ENCODE measurements around the gene PLCB4.

PLCB4 gene

GRCh38 chr20:9185511-9185910, 116.6 kb downstream of the PLCB4 start:
- DNase-seq = no peak

DNA sequence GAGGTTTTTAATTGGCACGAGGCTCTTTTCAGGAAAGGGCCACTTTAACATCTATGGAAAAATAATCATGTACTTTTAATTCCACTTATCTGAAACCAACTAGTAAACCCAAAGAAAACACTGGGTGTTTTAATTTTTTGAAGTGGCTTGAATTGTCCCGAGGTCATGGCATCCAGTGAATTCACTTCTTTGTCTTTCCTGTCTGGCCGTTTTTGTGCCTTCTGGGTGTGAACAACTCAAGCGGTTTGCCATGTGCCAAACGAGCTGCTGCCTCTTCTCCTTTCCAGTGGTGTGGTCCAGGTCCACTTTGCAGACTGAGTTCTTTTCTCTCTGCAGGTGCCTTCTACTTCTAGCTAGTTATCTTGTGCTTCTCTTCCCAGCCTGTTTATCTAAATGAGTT, 117.5 kb downstream of the PLCB4 start:
- no peak for DNase-seq

DNA sequence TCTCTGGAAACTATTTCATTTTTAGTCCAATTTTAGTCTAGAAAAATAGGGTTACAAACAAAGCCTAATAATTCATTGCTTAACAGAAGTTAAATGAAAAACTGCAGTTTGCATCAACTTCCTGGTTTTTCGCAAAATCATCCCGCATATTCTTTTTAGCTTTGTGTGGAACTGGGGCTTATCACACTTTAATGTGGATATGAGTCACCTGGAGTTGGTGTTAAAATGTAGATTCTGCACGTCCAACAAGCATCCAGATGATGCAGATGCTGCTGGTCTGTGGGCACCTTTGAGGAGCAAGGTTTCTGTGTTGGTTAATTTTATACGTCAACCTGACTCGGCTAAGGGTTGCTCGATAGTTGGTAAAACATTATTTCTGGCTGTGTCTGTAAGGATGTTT, 126.1 kb downstream of the PLCB4 start:
- no peak for DNase-seq

GRCh38 chr20:9196110-9196509, 127.2 kb downstream of the PLCB4 start:
- DNase-seq = no peak

DNA sequence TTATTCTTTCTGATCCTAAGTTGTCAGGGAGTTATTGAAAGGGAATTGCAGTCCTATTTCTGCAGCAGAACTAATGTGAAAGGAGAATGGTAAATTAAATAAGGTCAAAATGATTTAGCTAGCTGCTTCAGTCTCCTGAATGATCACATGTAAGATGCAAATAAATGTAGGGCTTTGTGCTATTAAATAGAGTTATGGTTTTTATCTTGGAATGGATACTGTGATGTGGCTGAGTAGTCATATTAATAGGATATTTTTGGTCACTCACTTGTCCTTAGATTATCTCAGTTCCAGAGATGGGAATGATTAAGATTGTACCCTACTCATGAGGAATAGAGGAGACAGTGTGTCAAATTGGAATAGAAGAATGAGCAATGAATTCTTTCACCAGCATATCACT, 129.6 kb downstream of the PLCB4 start:
- DNase-seq = no peak

- no peak for DNase-seq
These were observed 131.3 kb downstream of the PLCB4 start for GRCh38 chr20:9200196-9200595.

DNA sequence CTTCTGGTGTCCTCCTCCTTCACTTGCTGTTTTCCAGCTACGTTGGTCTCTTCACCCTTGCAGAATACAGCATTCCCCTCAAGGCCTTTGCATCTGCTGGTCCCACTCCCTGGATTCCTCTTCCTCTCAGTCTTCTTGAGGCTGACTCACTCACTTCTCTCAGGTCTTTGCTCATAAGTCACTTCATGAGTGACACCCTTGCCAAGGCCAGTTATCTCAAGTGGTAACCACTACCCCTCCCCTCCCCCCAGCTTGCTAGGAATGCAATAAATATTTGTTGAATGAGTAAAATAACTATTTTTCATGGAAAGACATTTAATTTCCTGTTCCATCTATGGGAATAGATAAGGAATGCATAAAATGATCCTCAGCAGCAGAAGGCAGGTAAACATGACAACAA, 131.7 kb downstream of the PLCB4 start:
- no peak for DNase-seq

GRCh38 chr20:9202420-9203080, 133.7 kb downstream of the PLCB4 start:
- no peak for DNase-seq

GRCh38 chr20:9203081-9203447, 134.2 kb downstream of the PLCB4 start:
- DNase-seq = no peak

- DNase-seq = no peak
These were observed 136.1 kb downstream of the PLCB4 start for GRCh38 chr20:9204979-9205378.

DNA sequence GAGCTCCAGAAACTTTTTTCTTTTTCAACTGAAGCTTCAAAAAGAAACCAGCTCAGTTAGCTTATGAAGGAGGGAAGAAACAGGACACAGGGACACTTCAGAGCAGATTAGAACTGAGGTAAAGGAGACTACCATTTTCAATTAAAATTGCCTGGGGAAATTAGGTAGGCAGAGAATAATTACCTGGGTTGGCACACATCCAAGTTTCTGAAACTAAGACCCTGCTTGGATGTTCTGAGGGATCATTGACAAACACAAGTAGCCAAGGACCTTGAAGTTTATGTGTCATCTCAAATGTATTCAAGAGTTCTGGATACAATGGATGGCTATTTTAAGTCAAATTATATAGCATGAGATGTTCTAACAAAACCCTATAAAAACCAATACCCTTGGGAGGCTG, 137.6 kb downstream of the PLCB4 start:
- DNase-seq = no peak

DNA sequence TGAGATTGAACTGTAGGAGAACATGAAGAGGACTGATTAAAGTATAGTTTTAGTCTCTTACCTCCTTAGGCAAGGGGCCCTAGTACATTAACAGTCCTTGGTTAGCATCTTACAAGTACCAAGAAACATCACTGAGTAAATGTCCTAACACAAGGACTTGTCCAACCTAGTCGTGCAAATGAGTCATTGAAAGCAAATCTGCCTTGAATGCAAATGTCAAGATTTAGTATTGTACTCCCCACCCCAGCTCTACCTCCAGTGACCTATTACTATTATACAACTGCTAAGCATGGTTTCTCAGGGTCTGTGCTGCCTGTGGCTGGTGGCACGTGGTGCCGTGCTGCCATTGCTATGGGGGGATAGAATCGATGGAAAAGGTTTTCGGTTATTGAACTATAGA, 138.4 kb downstream of the PLCB4 start:
- DNase-seq = no peak

DNA sequence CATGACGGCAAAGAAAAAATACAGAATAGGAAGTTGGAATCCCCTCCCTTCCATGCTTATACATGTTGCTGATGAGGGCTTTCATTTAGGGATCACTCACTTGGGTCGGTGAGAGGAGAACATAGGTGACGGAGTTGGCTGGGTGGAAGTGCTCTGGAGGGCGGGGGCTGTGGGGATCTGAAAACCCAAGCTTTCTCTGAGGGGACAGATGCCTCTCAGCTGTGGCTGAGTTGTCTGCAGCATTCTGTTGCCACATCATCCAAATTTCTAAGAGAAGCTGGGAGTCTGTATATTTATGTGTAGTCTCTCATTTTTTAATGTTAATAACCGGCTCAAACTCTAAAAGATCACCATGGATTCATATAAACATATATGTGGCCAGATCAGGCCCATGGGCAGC, 141.5 kb downstream of the PLCB4 start:
- DNase-seq = no peak

- no peak for DNase-seq
These were observed 142.3 kb downstream of the PLCB4 start for GRCh38 chr20:9211016-9211760.

GRCh38 chr20:9212735-9213134, 143.8 kb downstream of the PLCB4 start:
- no peak for DNase-seq

DNA sequence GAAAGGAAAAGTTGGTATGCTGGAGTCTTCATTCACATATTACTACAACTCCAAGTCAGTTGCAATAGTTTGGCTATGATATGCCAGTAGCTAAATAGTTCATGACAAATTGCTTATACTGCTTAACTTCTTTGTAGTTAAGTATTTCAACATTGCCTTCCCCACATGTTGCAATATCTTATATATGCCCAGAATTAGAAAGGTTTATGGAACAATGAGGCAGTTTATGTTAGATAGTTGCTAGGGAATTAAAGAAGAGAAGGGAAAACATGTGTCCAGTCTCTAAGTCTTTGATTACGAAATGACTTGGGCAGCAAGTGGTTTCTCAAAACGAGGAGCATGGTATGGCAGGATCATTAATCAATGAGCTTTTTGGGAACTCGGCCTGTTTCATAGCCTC, 145.8 kb downstream of the PLCB4 start:
- DNase-seq = no peak

DNA sequence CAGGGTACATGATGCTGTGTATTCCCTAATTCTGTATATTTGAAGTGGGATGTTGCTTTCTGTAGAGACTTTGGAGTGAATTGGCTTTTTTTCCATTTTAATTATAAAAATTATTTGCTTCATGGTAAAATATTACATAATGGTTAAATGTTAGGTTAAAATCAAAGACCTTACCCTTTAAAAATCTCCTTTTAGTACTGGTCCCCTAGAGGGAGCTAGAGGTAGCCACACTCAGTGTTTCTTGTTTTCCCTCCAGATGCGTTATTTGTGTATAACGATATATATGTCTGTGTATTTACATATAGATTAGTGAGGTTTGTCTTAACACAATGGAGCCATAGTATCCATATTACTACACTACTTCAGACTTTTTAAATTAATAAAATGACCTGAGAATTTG, 146.7 kb downstream of the PLCB4 start:
- no peak for DNase-seq

DNA sequence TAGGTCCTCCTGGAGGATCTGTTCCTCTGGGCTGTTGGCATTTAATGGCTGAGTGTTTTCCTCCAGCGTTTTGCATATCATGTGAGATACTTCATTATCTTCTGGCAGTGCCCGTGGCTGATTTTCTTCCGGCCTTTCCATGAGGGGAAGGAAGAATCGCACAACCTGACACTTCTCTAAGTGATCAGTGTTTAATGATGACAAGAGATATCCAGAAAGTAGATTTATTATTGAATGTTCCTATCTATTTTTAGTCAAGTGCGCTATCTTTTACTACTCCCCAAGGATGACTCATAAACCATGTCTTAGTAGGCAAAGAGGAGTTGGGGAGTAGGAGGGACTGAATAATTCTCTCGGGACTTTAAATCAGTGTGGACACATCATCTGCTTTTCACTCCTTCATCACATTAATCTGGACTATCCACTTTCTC, 149.7 kb downstream of the PLCB4 start:
- DNase-seq = no peak

DNA sequence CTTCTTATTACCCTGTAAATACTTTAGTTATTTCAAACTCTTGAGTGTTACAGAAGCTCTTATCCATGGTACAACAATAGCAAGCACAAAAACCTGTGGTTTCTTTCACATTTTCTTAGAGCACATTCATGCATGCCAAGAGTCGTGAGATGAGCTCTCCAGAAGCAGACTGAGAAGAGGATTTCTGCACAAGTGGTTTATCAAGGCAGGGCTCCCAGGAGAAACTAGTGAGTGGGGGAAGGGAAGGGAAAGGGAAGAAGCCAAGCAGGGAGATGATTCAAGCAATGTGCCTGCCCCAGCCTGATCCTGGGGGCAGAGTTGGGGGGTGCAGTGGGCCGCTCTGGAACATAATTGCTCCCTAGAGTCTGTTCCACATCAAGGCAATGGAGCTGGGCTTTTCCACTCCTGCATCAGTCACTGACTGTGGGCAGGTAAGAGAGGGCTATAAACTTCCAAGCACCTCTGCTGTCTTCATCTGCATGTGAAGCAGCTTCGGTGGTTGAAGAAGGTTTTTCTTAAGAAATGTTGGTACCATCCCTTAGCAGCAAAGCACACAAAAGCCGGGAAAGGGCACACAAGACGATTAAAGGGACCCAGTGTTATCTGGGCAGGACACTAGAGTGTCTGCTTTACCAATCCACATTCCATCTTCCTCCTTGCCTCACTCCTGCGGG, 152.1 kb downstream of the PLCB4 start:
- DNase-seq = no peak

DNA sequence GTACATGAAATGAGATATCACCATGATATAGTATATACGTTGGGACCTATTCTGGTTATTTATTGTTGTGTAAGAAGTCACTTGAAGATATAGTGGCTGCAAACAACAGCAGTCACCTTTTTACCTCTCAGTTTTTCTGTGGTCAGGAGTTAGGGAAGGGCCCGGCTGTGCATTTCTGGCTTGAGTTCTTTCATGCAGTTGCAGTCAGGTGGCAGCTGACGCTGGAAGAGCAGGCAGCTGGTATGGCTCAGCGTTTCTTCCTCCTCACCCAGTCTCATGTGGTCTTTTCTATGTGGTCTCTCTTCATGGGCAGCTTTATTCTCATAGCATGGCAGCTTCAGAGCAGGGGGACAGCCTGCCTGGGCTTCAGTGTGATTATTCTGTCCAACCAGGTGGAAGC, 154.4 kb downstream of the PLCB4 start:
- DNase-seq = no peak

DNA sequence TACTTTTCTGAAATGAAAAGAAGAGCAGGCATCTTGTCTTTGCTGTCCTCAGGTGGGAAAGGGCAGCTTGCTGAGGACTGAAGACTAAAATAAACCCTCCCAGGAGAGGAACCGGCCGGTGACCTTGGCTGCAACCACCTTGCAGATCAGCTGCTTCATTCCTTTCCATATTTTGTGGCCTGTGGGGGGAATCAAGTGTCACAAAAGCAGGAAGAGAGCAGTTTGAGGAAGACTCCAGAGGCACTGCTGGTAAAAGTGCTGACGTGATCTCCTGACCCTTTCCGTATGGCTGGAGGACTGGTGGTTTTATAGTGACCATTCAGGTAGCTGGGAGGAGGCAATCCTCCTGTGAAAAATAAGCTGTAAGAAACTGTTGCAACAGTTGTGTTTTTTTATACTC, 157.0 kb downstream of the PLCB4 start:
- no peak for DNase-seq

DNA sequence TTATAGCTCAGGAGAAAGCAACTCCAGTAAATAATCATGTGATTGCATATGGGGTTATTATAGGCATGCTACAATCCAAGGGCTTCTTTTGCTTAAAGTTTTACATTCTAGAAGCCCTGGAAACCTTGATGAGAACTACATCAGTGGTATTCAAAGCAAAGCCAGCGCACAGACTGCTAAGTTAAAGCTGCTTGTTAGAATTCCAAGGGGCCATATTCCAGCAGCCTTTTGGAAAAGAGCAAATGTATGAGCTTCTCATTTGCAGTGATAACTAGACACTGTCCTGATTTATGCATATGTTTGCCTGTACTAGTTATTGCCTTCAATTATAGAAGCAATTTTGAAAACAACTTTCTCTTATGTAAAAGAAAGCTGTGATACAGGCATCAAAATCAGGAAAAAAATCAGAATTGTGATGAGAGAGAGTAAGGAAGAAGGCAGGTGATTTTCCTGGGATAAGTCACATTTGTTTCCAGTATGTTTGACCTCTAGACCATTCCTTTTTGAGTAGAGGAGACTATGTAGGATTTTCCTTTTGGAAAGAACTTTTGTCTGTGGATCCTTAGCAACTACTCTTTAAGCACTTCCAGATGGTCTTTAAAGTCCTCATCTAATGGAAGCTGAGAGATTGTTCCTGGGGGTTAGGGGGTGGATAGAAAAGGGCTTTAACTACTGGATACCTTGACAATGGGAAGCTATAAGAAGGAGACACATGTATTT, 159.2 kb downstream of the PLCB4 start:
- no peak for DNase-seq

DNA sequence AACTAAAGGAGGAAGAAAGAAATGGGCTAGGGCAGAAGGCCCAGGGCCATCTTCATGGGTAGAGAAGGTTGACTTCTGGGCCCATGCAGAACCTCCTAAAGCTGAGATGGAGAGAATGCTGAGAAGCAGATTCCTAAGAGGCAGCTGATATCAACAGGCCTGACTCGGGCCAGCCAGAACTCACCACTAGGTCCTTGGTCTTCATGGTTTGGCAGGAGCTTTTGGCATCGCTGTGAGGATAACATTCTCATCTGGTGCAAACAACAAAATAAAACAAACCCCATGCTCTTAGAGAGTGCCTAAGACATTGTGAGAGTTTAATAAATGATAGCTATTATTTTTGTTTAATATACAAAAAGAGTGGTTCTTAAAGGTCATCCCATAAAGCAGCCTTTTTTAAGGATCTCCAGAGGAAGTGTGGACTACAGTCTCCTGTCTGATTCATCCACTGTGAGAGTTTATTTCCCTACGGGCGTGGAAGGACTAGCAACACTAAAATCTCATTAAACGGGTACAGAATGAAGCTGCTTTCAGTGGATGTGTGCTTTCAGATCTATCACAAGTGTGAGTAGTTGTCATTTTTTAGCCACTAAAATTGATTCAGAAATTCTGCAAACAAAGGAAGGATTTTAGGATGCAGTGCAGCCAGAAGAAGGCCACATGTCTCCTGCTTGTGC, 160.0 kb downstream of the PLCB4 start:
- no peak for DNase-seq

Data from bone marrow (tissue), 2 donors.